Measurements from ENCODE around the gene BMP7.
"Not testable (repeated sequence)": the region's sequence is repeated elsewhere in the genome, so short reads cannot be mapped to it uniquely, and the experiment has no call there.

The BMP7 gene

GRCh38 chr20:57264908-57265335 is 1.5 kb downstream of the BMP7 start:
- DNase-seq, result not testable (repeated sequence)

GRCh38 chr20:57263801-57264792 is 2.3 kb downstream of the BMP7 start:
- DNase-seq, result no peak

- DNase-seq, result no peak
Measured at GRCh38 chr20:57262784-57263609, 3.4 kb downstream of the BMP7 start.

- no peak for DNase-seq
Measured at GRCh38 chr20:57262301-57262700, 4.1 kb downstream of the BMP7 start.

GRCh38 chr20:57261457-57262251 is 4.8 kb downstream of the BMP7 start:
- DNase-seq, result no peak

- no peak for DNase-seq
Measured at GRCh38 chr20:57260934-57261333, 5.5 kb downstream of the BMP7 start.

- no peak for DNase-seq
Measured at GRCh38 chr20:57259938-57260921, 6.2 kb downstream of the BMP7 start.

GRCh38 chr20:57259121-57259937 is 7.1 kb downstream of the BMP7 start:
- DNase-seq, result no peak

GRCh38 chr20:57257701-57258453 is 8.6 kb downstream of the BMP7 start:
- DNase-seq, result no peak

- no peak for DNase-seq
Measured at GRCh38 chr20:57256908-57257307, 9.5 kb downstream of the BMP7 start.

GRCh38 chr20:57256205-57256604 is 10.2 kb downstream of the BMP7 start:
- DNase-seq, result no peak

- DNase-seq, result no peak
Measured at GRCh38 chr20:57255183-57255582, 11.3 kb downstream of the BMP7 start.

GRCh38 chr20:57252559-57253162 is 13.8 kb downstream of the BMP7 start:
- no peak for DNase-seq

GRCh38 chr20:57251949-57252348 is 14.5 kb downstream of the BMP7 start:
- DNase-seq, result no peak

- no peak for DNase-seq
Measured at GRCh38 chr20:57251344-57251743, 15.1 kb downstream of the BMP7 start.

GRCh38 chr20:57250607-57251343 is 15.7 kb downstream of the BMP7 start:
- DNase-seq, result no peak

GRCh38 chr20:57249772-57250171 is 16.7 kb downstream of the BMP7 start:
- no peak for DNase-seq

- DNase-seq, result no peak
Measured at GRCh38 chr20:57249073-57249472, 17.4 kb downstream of the BMP7 start.
